ENCODE measurements around the gene ENDOU.

GRCh38 chr12:47710278-47710677 lies 15.0 kb downstream of the ENDOU start:
- TF ChIP-seq EZH2 (IDR thresholded peaks at IDR 0.05): no peak
- TF ChIP-seq ELF1 (IDR thresholded peaks at IDR 0.05; ENCODE audit: borderline replicate concordance, low read depth): no peak
- no peak for TF ChIP-seq POLR2AphosphoS5 (IDR thresholded peaks at IDR 0.05; ENCODE audit: low read depth, low read length)
- TF ChIP-seq SIN3A (IDR thresholded peaks at IDR 0.05; ENCODE audit: low read depth): no peak
- TF ChIP-seq RAD21 (IDR thresholded peaks at IDR 0.05; ENCODE audit: low read depth): no peak
- TF ChIP-seq CTCF (IDR thresholded peaks at IDR 0.05 in 2 of 3, conservative IDR thresholded peaks at IDR 0.05 in 1 of 3; ENCODE audit: borderline replicate concordance in 1 of 3, insufficient read depth in 1 of 3, low read depth in 2 of 3, low read length in 2 of 3): no peak
- no peak for TF ChIP-seq POLR2A (IDR thresholded peaks at IDR 0.05; ENCODE audit: borderline replicate concordance, extremely low read depth, insufficient read depth, insufficient read length)
- TF ChIP-seq EGR1 (IDR thresholded peaks at IDR 0.05; ENCODE audit: low read depth): no peak
- no peak for TF ChIP-seq ZNF274 (IDR thresholded peaks at IDR 0.05; ENCODE audit: low read depth, low read length)
